GM12864 (cell line): ENCODE data around the gene LENG1.
"Not testable (repeated sequence)": the region's sequence is repeated elsewhere in the genome, so short reads cannot be mapped to it uniquely, and the experiment has no call there.

ENCODE experiments used
- DNase-seq: peaks from one replicate; pipeline ENCODE4 v3.0.0-alpha.2; 2011; ENCODE audit warnings: low read depth
- H3K4me3 ChIP-seq: 2 replicates; pipeline ENCODE4 v1.5.1; 2011; ENCODE audit warnings: mild to moderate bottlenecking, low read depth, low read length, control low read depth
- CTCF ChIP-seq: IDR thresholded peaks from 2 replicates; pipeline ENCODE4 v1.5.1; 2011; ENCODE audit warnings: low read depth, mild to moderate bottlenecking, moderate library complexity, low read length, control low read depth, inconsistent platforms; ENCODE audit errors: missing control alignments

The LENG1 gene

GRCh38 chr19:54204767-54205468 is 45.4 kb upstream of the LENG1 start:
- no peak for TF ChIP-seq CTCF
- H3K4me3 ChIP-seq = peak overlapping the region; percentile 73; the same call in 1 of the 2 replicates
- no peak for DNase-seq

GRCh38 chr19:54203151-54203611 is 43.7 kb upstream of the LENG1 start:
- no peak for DNase-seq
- no peak for TF ChIP-seq CTCF
- H3K4me3 ChIP-seq = peak overlapping the region; percentile 73

GRCh38 chr19:54201980-54202379 is 42.5 kb upstream of the LENG1 start:
- H3K4me3 ChIP-seq = peak overlapping the region; percentile 73
- no peak for DNase-seq
- no peak for TF ChIP-seq CTCF

GRCh38 chr19:54201172-54201701 is 41.7 kb upstream of the LENG1 start:
- DNase-seq = no peak
- peak overlapping the region; percentile 73 for H3K4me3 ChIP-seq
- no peak for TF ChIP-seq CTCF

- no peak for DNase-seq
- TF ChIP-seq CTCF = no peak
- H3K4me3 ChIP-seq = no peak overlapping the region
Observed at GRCh38 chr19:54199401-54199800, 39.9 kb upstream of the LENG1 start.

- TF ChIP-seq CTCF = no peak
- no peak for DNase-seq
- no peak overlapping the region for H3K4me3 ChIP-seq
Observed at GRCh38 chr19:54197121-54197520, 37.6 kb upstream of the LENG1 start.

GRCh38 chr19:54196536-54196935 is 37.0 kb upstream of the LENG1 start:
- H3K4me3 ChIP-seq = no peak overlapping the region
- no peak for TF ChIP-seq CTCF
- no peak for DNase-seq

- H3K4me3 ChIP-seq, DNase-seq: not testable (repeated sequence)
Observed at GRCh38 chr19:54194463-54194862, 34.9 kb upstream of the LENG1 start.
